Left colon (tissue), 2 donors: ENCODE data around the gene PARD3. TPM values are rescaled to one million over a fixed set of nuclear protein-coding genes. Genes with fewer than 3 reads are reported as not detected.

Experiments used
- ATAC-seq: fragments of 200-7000 bp; cut with Tn5 transposase; one replicate; pipeline ENCODE4 v1.9.1; 2020; ENCODE audit warnings: mild to moderate bottlenecking, moderate library complexity
- DNase-seq, 2 donors: peaks; one replicate each; pipeline ENCODE4 v3.0.0-alpha.2; 2020
- intact Hi-C, 2 donors: fragments of 100-400 bp; cut with DNase I in 1 of 2; cut with micrococcal nuclease in 1 of 2; formaldehyde crosslinking; loops; one replicate each; pipeline versions ENCODE4 v1.11.2 to v1.14.0; 2022; cut with DNase I, micrococcal nuclease
- total RNA-seq, 2 donors: library from RNA; stranded (reverse); fragmentation: NEBNext Ultra II Directional; extraction: Animal tissue kit (Norgen Biotek cat#: 25700); gene quantifications; one replicate each; pipeline ENCODE4 v1.2.1, GENCODE V29; 2021
- donor health status: DM: no; HTN: no; CAD: no.
- donor health status: DM: yes; HTN: yes; CAD: no.

Gene PARD3
- total RNA-seq, 2 donors from 2014 or later = 45.5 to 52.9 TPM

DNA sequence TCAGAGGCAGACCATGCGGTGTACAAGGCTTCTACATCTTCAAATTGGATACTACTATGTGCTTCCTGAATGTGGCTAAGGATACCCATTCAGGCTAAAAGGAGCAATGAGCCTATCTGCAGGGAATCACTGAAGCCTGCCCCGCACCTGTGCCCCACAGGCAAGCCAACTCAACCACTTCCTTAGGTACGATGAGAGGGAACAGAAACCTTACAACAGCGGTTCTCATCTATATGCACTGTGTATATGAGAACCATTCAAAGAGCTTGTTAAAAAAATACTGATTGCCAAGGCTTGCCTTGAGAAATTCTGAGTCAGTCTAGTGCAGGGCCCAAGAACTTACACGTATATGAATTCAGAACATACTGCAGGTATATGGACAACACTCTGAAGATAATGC lies 679.6 kb downstream of the PARD3 start:
- no peak for ATAC-seq
- intact Hi-C loops = no loop called here
- no peak for DNase-seq

DNA sequence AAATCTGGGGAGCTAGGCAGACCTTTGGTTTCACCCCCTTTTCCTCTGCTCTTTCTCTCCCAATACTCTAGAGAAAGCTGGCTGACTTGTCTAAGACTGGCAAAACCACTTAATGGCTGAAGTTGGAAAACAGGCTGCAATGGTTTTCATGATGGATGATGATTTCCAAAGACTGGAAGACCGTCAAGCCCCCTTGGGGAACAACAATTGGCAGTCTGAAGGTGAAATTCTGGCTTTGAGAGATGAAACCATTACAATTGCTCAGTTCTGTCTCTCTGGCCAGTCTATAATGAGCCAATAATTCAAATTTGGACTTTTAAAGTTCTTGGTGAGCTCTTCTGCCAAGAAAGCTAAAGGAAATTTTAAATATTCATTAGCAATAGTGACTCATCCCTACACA lies 680.5 kb downstream of the PARD3 start:
- no peak for DNase-seq
- intact Hi-C loops = no loop called here
- no peak for ATAC-seq

GRCh38 chr10:34133406-34133805 lies 681.7 kb downstream of the PARD3 start:
- ATAC-seq (no peak), DNase-seq (no peak)
- intact Hi-C loops = no loop called here

GRCh38 chr10:34131152-34131551 lies 683.9 kb downstream of the PARD3 start:
- no peak for ATAC-seq
- intact Hi-C loops = no loop called here
- no peak for DNase-seq

GRCh38 chr10:34127676-34128075 lies 687.4 kb downstream of the PARD3 start:
- no peak for ATAC-seq
- intact Hi-C loops = no loop called here
- DNase-seq = no peak

DNA sequence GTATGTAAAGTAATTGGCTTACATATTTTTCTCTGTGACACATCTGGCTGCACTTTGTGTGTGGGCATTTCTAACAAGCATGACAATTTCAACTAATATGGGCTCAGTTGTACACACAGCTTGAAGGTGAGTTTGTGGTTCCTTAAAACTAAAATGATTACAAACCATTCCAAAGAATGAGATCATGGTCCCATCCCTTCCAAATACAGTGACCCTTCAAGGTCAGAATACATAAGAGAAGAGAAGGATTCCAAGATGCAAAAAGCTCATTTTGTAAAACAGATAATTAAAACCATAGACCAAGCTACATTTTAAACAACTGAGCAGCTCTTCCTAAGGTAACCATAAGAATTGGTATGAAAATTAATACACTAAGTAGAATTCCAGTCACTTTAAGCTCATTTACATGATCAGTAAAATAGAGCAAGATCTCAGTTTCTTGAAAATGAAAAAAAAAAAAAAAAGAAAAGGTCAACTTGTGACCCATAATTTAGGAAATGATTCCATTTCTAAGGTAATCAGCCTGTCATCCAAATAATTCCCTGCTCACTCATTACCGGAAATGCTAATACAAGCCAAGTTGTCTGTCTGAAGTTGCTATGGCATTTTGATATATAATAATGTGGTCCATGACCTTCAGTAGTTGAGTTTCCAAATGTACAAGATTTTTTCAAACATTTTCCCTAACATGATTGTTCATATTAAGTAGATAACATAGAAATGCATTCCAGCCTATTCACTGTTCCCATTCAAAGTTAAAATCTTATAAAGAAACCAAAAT lies 688.5 kb downstream of the PARD3 start:
- DNase-seq (no peak), ATAC-seq (no peak)
- intact Hi-C loops = no loop called here

DNA sequence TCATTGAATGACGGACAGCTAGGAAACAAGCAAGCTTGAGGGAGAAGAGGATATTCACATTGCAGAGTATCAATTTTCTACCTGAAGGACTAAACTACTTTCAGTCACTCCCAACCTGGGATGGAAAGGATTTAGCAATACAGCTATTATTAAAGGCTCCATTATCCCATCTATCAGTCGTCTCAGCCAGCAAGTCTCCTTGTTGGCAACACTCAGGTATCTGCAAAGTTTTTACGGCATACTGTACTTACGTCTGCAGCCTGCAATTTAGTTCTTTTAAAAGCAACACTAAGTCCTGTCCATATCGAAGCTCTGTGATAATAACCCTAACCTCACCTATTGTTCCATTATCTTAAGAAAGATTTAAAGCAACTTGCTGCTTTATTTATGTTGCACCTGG lies 689.4 kb downstream of the PARD3 start:
- DNase-seq = no peak
- no peak for ATAC-seq
- intact Hi-C loops = no loop called here

GRCh38 chr10:34124522-34125035 lies 690.5 kb downstream of the PARD3 start:
- DNase-seq = no peak
- intact Hi-C loops = no loop called here
- ATAC-seq = no peak

DNA sequence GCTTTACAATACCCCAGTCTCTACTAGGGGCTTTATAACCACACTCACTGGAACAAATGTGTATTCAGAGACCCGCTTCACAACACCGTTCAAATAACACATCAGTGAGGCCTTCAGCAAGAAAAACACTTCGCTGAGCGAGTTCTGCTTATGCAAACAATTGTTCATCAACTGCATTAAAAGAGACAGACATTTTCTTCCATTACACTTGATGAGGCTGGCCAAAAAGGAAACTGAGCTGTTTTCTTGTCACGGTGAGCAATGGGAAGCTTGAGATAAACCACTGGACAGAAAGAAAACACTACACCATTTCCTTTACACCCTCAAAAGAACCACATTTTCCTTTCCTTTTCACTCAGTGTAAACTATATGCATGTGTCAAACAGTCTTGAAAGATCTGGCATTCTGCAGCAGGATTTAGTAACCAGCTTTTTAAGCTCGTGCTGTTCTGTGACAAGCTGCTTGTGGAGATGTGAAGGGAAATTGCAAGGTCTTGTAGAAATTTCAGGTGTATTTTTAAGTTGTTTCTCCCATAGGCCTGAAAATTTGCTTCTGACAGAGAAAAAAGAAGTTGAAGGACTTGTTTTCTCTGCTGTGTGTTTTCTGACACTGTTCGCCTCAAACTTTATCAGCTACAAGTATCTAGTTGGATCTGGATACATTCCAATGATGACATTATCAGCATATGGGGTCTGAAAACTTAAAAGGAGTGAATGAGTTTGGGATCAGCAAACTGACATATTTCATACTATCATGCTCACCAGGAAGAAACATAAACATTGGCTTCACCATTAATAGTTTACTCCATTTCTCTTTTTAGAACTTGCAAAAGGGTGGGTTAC lies 693.1 kb downstream of the PARD3 start:
- intact Hi-C loops = no loop called here
- no peak for DNase-seq
- ATAC-seq = no peak

DNA sequence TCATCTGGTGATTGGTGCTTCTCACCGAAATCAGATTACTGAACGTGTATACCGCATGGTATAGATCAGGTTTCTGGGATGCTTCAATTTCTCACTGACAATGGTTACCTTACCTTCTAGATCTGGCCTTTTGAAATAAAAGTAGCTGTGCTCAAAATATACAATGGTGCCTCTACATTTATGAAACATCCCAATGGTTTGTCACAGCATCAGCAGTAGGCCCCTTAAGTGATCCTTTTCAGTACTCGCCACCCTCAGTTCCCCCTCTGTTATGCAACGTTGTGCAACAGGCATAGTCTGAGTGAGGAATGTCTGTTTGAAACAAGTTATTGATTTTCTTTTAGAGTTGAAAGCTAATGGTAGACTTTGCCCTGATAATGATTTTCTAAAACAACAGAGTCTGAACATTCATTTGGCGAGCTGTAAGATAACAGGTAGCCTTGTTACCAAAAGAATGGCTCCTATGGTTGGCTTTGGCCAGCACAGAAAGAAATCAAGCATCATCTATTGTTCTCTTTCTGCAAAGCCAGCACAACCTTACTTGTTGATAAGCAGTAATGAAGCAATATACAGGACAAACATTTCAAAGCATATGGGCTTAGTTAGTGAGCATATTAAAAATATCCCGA lies 693.9 kb downstream of the PARD3 start:
- intact Hi-C loops = no loop called here
- ATAC-seq (no peak), DNase-seq (no peak)

DNA sequence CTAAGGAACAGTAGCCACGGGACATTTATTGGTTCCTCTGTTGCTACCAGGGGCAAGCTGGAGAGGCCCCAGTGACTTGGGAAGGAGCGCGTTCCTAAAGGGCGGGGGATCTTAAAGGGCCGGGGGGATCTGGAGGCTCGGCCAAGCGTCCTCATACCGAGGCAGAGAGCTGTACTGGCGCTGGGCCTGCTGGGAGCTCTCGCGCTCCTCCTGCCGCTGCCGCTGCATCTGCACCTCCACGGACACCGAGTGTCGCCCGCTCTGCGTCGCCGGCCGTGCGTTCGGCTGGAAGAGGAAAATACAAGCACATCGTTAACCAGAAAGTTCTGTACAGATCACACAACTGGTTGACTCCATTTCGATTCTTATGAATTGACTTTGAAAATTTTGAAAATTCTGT lies 695.6 kb downstream of the PARD3 start:
- intact Hi-C loops = no loop called here
- ATAC-seq = no peak

GRCh38 chr10:34116681-34117271 lies 698.3 kb downstream of the PARD3 start:
- intact Hi-C loops = no loop called here
- ATAC-seq = no peak
- DNase-seq = no peak

More for the DNA sequence above, 695.6 kb downstream of the PARD3 start:
- DNase-seq = no peak

- ATAC-seq = no peak
- intact Hi-C loops = no loop called here
Observed at GRCh38 chr10:34116220-34116641, 698.9 kb downstream of the PARD3 start.

DNA sequence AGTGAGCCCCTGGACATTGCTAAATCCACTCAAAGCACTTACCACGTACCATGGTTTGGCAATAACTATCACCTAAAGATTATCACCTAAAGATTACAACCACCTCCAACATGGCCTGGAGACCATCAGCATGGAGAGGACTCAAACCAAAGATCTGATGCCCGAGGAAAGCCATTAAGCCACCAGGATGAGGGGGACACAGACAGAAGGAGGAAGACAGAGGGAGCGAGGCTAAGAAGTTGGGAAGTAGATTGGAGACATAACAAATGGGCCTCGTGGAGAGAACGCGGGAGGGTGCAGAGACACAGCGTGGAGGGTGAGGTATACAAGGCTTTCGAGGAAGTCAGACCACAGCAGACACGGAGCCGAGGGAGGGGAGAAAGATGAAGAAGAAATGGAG lies 700.2 kb downstream of the PARD3 start:
- DNase-seq = no peak
- ATAC-seq = no peak
- intact Hi-C loops = no loop called here

More at GRCh38 chr10:34116220-34116641, 698.9 kb downstream of the PARD3 start:
- no peak for DNase-seq

DNA sequence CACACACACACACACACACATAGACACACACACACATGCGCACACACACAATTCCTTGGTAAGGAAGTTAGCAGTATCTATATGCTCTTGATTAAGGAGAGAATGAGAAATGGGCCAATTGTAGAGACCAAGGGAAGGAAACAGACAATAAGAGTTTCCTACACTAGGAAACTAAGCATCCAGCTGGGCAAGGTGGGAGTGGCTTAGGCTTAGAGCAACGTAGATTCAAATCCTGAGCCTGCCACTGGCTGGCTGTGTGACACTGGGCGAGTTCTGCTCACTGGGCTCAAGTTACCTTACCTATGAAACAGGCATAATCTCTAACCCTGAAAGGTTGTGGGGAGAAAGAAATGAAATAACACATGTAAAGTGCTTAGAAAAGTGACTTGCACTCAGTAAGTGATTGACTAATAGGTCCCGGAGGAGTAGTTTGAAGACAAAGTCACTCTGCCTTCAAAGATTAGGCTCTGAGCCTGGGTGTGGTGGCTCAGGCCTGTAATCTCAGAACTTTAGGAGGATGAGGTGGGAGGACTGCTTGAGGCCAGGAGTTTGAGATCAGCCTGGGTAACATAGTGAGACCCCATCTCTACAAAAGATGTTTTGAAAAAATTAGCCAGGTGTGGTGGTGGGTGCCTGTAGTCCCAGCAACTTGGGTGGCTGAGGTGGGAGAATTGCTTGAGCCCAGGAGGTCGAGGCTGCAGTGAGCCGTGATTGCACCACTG lies 701.4 kb downstream of the PARD3 start:
- no peak for ATAC-seq
- intact Hi-C loops = no loop called here
- no peak for DNase-seq

DNA sequence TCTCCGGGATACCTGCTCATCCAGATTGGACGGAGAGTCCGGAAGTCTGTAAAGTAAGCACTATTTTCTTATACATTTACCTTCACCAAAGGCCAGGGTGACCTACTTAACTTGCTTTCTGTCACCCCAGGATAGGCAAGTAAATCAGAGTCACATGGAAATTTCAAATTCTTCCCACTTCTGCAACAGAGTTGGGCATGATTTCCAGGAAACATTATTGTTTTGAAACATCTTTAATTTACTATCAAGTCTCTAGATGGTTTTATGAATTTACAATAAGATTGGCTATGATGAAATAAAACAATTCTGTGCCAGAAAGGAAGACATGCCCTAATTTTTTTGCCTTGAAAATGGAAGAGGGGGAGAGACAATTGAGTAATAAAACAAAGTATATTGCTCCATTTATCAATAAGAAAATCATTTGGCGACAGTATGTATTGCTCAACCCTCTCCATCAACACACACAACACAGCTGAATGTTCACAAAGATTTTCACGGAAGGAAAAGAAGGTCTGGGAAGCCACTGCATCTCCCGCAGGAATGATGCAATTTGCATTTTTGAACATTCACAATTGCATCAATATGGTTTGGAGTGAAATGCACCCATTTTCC lies 702.8 kb downstream of the PARD3 start:
- no peak for DNase-seq
- no peak for ATAC-seq
- intact Hi-C loops = no loop called here

DNA sequence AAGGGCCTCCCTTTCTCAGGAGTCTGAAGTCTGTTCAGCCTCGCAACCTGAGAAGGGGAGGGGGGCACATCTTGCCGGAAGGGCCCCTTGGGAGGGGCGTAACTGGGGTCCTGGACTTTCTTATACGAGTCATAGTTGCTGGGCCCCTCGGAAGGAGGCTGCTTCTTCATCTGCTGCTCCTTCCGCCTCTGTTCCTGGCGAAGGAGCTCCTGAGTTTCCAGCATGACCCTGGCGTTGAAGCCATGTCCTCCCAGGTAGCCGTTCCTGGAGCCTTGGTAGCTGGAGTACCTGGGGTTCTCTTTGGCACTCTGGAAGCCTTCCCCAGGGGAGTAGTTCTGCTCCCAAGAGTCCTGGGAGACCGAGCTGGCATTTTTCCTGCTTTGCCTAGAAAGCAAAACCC lies 703.9 kb downstream of the PARD3 start:
- DNase-seq (no peak), ATAC-seq (no peak)
- intact Hi-C loops = no loop called here
